SU-DHL-6 (cell line): ENCODE results near the gene ABCB8.

Experiments
- CTCF ChIP-seq: fragments of 200-600 bp; sonication (generic); IDR thresholded peaks from one replicate; pipeline ENCODE4 v1.5.1; 2017; ENCODE audit warnings: antibody characterized with exemption, mild to moderate bottlenecking, low read length, moderate library complexity; ENCODE audit not compliant: insufficient read depth, poor library complexity, severe bottlenecking
- EZH2phosphoT487 ChIP-seq: fragments of 200-600 bp; sonication (generic), shearing (Covaris generic); conservative IDR thresholded peaks from 2 replicates; pipeline ENCODE4 v1.6.1; 2018; ENCODE audit warnings: mild to moderate bottlenecking, antibody characterized with exemption, low read length, moderate library complexity, mixed read lengths

- TF ChIP-seq CTCF (no peak), EZH2phosphoT487 (no peak)
These were observed 6.9 kb downstream of the ABCB8 start for GRCh38 chr7:151035026-151035717.
